IPS DF 19.7 (cell line): Measurements from ENCODE around the gene TXNRD2.
A peak's percentile ranks its signal among the peaks of the same experiment; 100 is the strongest.
"Not testable (repeated sequence)": the region's sequence is repeated elsewhere in the genome, so short reads cannot be mapped to it uniquely, and the experiment has no call there.

Experiments
- DNase-seq: peaks from one replicate; pipeline ENCODE4 v3.0.0-alpha.2; 2013; ENCODE audit warnings: low read depth, low spot score

The TXNRD2 gene

GRCh38 chr22:19923914-19924513, 17.6 kb downstream of the TXNRD2 start:
- DNase-seq: no peak

GRCh38 chr22:19921544-19922081, 20.0 kb downstream of the TXNRD2 start:
- DNase-seq: no peak

GRCh38 chr22:19919701-19920363, 21.8 kb downstream of the TXNRD2 start:
- DNase-seq: no peak

- no peak for DNase-seq
Measured at GRCh38 chr22:19918332-19919106, 23.1 kb downstream of the TXNRD2 start.

GRCh38 chr22:19917389-19918138, 24.1 kb downstream of the TXNRD2 start:
- no peak for DNase-seq

GRCh38 chr22:19916941-19917340, 24.7 kb downstream of the TXNRD2 start:
- no peak for DNase-seq

GRCh38 chr22:19916006-19916405, 25.6 kb downstream of the TXNRD2 start:
- no peak for DNase-seq

- DNase-seq: no peak
Measured at GRCh38 chr22:19915287-19915954, 26.2 kb downstream of the TXNRD2 start.

GRCh38 chr22:19914201-19914943, 27.2 kb downstream of the TXNRD2 start:
- no peak for DNase-seq

- no peak for DNase-seq
Measured at GRCh38 chr22:19913337-19913936, 28.2 kb downstream of the TXNRD2 start.

GRCh38 chr22:19912271-19912999, 29.2 kb downstream of the TXNRD2 start:
- no peak for DNase-seq

- DNase-seq: no peak
Measured at GRCh38 chr22:19911540-19912270, 29.9 kb downstream of the TXNRD2 start.

- DNase-seq: no peak
Measured at GRCh38 chr22:19910180-19910744, 31.4 kb downstream of the TXNRD2 start.

- peak; percentile 40 for DNase-seq
Measured at GRCh38 chr22:19909350-19910179, 32.1 kb downstream of the TXNRD2 start.

- DNase-seq: not testable (repeated sequence)
Measured at GRCh38 chr22:19907902-19908301, 33.7 kb downstream of the TXNRD2 start.

GRCh38 chr22:19906864-19907263, 34.8 kb downstream of the TXNRD2 start:
- DNase-seq: not testable (repeated sequence)
